GM19238 (cell line): Measurements from ENCODE around the gene PRKG2.

Source experiments
- DNase-seq: peaks from one replicate; pipeline ENCODE4 v3.0.0; 2011; ENCODE audit warnings: low spot score; ENCODE audit not compliant: insufficient read length

PRKG2 gene

DNA sequence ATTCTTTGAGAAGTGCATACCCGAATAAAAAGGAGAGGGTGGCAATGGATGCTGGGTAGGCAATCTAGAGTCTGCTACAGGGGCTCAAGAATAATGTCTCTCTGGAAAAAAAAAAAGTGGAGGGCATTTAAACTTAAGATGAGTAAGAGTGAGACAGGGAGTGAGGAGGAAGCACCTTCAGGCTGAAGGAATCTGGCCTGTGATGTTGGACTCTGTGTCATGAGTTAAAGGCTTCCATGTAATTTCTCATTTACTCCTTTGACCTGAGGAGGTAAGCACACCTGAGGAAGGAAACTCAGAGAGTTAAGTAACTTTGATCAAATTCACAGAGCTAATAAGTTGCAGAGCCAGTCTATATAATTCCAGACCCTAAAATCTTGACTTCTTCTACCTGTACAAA is 3.2 kb upstream of the PRKG2 start:
- no peak for DNase-seq

DNA sequence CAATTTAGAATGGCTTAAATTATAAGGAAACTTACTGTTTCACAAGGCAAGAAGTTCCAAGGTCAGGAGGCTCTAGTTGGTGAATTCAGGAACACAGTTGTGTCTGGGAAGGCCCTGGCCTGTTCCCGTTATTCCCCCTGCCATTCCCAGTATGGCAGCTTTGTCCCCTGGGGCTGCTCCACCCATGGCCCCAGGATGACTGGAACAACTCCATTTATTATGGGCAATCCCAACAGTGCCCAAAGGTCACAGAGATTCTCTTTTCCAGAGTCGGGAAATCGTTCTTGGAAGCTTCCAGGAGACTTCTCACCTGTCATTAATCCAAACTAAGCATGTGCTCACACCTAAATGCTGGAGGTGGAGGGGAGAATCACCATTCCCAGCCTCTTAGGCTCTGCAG is 2.8 kb upstream of the PRKG2 start:
- DNase-seq = no peak

DNA sequence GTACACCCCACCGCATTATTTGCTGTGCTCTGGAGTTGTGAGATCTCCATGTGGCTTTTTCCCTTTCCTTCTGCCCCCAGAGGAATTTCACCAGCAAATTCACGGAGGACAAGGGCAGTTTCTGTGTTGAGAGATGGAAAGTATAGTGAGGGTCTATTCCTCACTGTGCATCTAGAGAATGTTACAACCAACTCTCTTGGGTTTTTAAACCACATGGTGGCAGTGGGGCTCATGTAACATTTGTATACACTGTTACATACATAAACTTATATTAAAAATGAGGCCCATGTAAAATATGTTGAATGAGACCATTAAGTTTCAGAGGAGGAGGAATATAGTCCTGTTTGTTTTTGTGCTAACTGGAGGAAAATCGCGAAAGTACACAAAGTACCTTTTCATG is 909 bp upstream of the PRKG2 start:
- DNase-seq = no peak

DNA sequence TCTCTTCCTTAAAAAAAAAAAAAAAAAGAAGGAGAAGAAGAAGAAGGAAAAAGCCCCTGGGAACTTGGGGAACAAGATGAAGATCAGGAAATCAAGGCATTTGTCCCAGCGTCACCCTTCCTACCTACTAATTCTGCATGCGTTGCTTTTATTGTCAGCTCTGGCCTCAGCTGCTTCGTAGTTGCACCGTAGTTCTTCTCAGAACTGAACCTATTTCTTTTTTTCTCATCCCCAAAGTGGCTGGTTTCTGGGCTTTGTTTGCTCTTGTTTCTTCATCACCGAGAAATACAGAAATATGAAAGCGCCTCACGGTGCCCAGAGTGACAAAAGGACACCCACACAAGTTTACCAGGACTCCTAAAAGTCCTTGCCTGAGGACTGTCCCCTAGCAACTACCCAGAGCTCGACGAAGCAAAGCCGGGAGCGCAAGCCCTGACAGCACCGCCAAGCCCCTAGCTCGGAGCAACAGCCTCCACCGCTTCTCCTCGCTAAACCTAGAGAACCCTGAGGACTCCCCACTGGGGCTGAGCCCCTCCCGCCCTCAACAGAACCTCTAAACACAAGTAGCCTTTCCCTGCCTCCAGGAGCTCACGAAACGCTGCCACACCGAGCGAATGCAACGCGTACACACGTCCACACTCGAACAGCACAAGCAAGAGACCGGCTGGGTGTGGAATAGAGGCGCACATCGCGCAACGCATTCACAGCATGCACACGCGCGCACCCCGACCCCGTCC is 710 bp downstream of the PRKG2 start:
- DNase-seq = no peak

DNA sequence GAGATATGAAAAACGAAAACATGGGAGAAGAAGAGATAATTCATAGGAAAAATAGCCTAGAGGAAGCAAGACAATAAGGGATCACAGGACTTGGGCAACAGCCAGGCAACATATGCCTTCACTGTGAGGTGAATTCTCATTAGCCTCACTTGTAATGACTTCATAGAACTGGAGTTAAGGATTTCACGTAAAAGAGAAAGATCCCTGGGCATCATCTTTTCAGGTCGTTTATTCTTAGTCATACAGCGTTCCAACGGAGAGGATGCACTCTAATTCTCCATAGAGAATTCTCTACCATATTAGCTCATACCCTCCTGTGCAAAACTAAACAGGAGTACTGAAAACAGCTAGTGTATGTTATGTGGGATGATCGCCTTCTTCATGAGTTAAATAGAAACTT is 1.4 kb downstream of the PRKG2 start:
- no peak for DNase-seq

DNA sequence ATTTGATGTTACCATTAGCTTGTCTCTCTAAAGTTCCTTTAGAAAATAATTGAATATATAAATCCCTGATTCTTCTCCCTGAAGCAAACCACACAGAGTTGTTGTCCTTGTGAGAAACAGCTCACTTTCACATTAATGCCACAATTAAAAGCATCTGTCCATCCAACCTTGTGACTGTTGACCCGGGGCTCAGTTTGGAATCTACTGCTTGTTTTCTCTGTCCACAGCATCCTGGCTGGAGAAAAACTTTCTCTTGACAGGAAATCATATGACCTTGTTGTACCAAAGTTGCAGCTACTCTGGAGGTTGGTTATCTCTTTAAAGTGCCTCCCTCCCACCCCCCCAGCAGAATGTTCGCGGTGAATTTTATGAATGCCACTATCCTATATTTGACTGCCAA is 3.1 kb downstream of the PRKG2 start:
- DNase-seq = no peak

DNA sequence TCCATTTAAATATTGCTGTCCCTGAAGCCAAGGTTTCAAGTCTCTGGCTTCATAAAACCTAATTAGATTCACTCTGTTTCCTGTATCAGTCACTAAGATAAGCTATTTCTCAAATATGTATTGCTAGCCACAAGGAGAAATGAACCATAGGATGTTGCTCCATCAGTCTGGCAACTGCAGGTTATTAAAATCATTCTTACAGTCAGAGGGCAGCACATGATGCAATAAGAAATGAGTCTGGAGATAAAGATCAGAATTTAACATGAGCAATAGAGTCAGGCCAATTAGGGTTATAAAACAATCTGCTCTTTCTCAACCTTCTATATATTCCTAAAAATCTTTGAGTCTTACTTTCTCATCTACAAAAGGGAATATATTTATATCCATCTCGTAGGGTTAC is 7.2 kb downstream of the PRKG2 start:
- DNase-seq = no peak

DNA sequence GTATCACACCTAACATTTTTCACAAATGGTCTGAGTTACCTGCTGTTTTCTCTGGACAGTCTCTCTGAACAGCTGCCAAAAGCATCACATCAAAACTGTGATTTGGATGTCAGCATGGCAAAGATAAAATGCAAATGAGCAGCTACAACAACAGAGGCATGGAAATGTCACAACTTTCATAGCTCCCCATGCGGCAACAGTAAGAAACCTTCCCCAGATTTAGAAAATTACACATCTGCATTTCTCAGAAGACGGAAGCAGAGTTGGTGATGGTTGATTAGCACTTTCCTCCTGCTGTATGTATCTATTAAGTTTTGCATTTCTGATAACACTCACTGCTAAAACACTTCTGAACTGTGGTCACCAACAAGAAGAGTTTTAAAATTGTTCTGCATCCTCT is 9.7 kb downstream of the PRKG2 start:
- DNase-seq = no peak

DNA sequence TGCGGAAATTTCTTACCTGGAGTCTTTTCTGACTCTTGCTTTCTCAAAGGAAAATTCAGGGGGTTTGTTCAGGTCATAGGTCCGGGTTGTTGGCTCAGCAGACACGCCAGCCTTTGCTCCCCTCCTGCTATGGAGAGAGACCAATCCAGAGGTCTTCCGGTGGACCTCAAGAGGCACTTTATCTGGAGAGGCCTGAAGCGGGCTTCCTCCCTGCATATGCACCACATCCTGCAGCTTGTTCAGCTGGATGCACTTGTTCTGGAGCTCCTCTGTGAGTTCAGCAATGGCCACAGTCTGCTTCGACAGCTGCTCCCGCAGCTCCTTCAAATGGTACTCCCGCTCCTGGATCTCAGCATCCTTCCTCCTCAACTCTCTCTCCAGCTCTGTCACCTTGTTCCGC is 10.5 kb downstream of the PRKG2 start:
- no peak for DNase-seq

DNA sequence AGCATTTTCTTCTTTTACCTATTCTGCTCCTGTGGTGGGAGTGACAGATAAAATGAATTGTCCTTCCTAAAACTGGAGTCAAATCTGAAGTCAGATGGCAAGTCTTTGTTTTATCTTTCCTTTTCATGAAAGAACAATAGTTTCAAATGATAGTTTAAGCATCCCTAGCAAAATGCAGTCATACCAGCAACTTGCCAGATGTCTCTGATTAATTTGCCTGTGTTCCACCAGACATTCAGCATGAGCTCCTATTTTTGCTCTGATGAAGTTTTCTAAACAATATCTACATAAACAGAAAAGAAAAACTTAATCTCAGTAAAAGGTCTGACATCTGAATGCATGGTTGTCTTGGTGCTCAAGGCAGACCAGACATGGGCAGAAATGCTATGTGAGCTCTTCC is 15.2 kb downstream of the PRKG2 start:
- DNase-seq = no peak

DNA sequence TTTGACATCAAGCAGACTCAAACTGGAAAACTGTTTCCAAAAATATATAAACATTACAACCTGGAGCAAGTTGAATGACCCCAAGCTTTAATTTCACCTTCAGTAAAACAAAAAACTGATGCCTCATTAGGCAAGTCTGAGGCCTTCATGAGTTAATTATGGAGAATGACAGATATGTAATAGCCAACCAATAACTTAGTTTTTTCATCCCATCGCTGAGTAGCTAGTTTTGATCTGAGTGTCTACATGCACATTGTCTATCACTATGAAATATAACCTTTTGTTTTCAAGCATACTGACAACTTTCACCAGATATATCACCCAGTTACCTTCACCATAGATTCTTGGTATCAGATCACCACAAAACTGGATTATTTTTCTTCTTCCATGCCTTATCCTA is 16.4 kb downstream of the PRKG2 start:
- DNase-seq = no peak

DNA sequence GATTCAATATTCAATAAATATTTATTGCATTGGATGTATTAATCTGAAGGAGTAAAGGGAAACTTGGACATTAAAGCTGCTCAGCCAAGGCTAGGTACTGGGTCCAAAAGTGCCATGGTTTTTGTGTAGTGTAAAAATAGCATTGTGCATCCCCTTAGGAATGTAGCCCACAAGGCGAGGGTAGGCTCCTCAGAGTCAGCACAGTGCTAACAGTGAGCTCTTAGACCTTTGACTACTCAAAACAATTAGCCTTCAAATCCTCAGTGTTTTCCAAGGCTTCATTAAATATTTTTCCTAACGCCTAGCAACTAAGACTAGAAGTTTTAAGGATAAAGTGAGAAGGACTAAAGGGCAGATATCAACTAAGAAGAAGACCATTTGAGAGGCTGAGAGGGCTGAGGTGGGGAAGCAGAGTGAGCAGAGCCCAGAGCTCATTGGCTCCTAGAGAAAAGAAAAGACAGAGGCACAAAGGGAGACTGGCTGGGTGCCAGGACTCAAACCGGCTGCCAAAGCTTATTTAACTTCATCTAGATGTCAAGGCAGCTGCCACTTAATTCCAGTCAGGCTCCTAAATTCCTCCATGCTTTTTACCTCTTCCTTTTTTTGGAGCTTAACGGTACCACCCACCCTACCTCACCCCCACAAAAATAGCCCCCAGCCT is 17.0 kb downstream of the PRKG2 start:
- DNase-seq = no peak

DNA sequence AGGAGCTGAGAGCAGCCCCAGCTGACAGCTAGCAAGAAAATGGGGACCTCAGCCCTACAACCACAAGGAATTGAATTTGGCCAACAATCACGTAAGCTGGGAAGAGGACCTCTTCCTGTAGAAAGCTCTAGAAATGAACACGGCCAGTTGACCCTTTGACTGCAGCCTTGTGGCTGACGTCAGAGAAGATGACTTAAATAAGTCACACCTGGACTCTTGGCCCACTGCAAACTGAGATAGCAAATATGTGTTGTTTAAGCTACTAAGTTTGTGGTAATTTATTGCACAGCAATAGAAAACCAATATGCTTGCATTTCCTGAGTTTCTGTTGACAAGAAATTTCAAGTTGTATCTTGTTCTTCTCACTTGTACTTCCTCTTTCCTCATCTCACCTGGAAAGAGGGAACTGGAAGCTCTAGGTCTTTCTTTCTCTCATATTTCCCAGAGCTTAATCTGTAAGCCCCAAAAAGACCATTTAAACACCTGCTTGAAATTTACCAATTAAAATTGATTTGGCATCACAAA is 18.8 kb downstream of the PRKG2 start:
- DNase-seq = no peak

DNA sequence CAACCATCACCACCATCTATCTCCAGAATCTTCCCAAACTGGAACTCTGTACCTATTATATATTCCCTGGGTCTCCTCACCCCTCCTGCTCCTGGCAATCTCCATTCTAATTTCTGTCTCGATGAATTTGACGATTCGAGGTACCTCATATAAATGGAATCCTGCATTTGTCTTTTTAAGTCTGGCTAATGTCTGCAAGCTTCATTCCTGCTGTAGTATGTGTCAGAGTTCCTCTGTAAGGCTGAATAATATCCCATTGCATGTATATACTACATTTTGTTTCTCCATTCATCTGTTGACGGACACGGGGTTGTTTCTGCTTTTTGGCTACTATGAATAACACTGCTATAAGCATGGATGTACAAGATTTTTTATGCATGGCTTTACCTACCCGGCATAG is 19.5 kb downstream of the PRKG2 start:
- DNase-seq = no peak

DNA sequence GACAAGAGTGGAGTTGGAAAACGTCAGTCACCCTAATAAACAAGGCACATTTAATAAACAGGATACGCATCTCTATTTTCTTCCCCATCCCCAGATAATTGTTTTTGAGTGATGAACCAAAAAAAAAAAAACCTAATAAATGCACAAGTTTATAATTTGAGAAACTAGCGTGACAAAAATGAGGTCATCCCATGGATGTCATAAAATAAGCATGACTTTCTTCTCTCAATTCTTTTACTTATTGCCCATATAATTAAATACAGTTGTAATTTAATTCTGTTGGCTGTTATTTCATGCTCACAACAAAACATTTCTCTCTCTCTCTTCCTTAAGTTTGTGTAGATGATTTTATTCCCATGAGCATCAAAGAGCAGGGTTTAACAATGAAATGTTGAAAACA is 20.7 kb downstream of the PRKG2 start:
- no peak for DNase-seq

DNA sequence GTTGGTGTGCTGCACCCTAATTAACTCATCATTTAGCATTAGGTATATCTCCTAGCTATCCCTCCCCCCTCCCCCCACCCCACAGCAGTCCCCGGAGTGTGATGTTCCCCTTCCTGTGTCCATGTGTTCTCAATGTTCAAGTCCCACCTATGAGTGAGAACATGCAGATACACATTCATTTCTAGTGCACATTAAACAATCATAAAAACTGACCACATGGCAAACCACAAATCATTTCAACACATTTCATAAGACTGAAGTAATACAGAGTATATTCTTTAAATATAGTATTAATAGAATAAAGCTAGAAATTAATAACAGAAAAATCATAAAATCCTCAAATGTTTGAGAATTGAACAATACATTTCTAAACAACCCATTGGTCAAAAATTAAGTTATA is 34.1 kb downstream of the PRKG2 start:
- no peak for DNase-seq

DNA sequence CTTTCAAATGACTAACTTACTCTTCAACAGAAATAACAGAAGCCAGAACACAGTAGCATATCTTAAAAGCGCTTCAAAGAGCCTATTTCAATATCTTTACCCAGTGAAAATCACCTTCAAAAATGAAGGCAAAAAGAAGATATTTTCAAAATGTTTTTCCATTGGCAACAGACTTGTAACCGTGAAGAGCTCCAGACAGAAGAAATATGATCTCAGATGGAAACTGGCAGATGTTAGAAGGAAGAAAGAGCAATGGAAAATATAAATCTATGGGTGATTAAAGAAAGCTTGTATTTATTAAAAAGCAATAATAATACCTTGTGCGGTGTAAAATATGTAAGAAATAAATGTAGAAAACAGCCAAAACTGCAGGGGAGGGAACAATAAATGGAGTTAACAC is 35.7 kb downstream of the PRKG2 start:
- no peak for DNase-seq

DNA sequence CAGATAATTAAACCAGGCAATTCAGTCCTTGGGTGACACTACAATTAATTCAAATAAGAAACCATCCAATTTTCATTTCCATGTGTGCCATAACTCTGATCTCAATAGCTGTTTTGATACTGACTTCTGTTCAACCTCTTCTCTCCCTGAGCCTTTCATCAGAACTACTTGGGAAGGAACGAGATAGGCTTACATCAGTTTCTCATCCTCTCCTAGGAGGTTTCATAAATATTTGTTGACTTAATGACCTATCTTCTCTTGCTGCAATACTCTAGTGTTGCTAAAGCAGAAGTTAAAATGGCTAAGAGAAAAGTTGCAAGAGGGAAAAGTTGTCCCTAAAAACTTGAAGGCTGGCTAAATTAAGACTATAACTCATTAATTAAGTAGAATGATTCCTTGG is 41.8 kb downstream of the PRKG2 start:
- DNase-seq = no peak

DNA sequence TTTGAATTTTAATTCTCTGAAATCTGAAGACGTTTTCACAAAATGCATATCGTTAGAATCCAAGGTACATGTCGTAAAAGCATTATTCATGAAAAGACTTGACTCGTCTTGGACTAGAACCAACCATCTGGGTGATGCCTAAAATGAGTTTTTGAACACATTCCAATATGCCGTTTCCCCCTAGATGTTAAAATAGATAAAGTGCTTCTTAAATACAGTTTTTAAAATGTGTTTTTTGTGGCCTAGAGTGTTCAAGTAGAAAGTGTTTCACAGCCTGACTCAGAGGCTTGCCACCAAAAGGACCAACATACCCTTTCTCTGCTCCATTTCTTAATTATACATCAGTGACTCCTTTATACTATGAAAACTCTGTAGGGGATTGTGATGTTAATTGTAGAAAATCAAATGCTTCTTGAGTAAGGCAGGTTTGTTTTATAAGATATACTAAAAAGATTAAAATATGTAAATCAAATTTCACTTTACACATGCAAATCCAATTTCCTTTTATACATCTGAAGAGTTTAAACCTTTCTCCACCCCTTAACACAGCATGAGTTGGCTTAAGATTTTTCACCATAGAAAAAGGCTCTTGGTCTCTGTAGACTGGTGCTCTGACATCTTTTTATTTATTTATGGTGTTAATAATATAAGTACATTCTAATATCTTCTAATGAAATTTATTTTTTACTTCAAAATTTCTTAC is 48.4 kb downstream of the PRKG2 start:
- no peak for DNase-seq

DNA sequence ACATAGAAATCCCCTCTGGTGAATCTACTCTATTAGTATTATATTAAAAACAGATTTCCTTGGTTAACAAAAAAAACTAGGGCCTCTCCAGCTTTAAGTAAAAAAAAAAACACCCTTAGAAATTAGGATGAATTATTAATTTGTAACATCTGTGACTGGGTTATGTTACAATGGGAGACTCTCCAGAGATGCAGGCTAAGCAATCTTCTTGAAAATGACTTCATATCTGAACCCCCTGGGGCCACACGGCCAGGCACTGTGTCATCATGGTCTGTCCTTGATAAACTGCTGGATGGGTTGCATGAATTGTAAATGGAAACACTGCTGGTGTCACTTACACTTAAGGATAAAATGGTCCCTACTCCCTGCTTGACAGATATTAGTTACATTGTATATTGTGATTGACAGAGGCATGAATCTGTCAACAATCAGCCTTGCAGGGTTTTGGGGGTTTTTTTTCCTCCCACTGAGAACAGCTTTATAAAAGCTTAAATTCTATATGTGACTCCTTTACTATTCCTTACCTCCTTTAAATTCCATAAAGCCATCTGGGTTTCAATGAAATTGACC is 49.1 kb downstream of the PRKG2 start:
- no peak for DNase-seq

DNA sequence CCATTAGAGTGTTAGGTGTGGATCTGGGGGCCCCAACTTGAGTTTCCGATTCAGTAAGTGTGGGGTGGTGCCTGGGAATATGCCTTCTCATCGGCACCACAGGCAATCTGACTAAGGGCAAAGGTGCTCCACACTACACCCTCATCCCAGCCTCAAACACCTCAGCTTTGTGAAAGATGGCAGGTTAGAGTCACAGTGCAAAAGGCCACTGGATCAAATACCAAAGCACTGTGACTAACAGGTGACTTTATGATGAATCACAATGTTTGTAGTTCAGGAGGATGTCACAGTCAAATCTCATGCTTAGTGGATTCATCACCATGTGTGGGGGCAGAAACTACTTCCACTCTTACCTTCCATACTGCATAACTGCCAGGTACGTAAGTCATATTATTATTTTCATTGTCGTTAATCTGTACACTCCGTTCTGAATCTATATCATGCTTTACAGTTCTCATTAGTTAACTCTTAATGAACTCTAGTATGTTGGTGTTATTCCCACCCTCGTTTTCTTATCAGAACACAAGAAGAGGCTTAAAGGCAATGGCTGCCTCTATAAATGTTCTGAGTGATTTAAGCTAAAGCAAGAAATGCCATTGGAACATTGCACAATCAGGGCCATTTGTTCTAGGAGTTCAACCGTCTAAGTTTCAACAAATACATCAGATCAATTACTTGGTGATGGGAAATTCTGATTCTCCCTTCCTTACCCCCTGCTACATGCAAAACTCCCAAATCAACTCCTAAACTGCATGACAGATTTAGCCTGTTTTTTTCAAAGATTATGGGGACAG is 50.2 kb downstream of the PRKG2 start:
- DNase-seq = no peak
